ENCODE results near the gene IGF2BP1.
"Not testable (repeated sequence)": the region's sequence is repeated elsewhere in the genome, so short reads cannot be mapped to it uniquely, and the experiment has no call there.

Gene IGF2BP1

DNA sequence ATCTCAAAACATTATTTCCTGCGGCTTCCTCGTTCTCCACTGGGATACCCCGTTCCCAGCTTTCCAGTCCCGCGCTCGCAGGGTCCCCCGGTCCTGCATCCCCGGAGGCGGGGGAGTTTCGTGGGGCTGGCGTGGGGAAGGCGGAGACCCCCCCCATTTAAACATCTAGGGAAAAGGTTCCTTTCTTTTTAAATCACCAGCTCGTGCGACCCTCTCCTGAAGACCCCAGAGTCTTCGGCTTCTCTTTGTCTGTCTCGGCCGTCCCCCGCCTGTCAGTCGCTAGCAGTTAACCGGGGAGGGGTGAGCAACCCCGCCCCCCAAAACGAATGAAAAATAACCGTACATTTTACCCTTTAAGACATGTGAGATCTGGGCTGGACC lies 473 bp upstream of the IGF2BP1 start:
- DNase-seq, result no peak

DNA sequence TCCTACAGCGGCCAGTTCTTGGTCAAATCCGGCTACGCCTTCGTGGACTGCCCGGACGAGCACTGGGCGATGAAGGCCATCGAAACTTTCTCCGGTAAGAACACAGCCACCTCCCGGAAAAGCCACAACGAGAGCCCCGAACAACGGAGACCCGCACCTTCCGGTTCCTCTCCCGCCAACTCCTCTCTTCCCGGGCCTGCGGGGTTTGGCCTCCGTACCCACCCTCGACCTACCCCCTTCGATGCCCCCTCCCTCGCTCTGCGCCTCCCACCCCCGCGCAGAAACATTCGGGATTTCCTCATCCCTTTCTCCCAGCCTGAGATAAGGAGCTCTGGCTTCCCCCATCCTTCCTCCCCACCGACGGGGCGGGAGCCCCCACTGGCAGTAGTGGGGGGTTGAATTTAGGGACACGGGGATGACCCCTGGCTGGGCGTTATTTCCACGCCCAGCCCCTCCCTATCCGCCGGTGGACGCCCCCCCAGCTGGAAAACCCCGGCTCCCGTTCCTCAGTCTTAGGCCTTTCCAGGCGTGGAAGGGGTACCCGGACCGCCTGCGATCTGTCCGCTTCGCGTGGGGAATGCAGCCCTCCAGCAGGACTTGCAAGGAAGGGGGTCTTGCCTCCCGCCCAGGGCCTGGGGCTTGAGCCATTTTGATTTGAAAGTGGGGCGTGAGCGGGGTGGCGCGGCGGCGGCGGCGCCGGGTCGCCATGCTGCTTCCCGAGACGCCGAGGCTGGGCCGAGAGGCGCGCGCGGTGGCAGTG lies 822 bp downstream of the IGF2BP1 start:
- no peak for DNase-seq

DNA sequence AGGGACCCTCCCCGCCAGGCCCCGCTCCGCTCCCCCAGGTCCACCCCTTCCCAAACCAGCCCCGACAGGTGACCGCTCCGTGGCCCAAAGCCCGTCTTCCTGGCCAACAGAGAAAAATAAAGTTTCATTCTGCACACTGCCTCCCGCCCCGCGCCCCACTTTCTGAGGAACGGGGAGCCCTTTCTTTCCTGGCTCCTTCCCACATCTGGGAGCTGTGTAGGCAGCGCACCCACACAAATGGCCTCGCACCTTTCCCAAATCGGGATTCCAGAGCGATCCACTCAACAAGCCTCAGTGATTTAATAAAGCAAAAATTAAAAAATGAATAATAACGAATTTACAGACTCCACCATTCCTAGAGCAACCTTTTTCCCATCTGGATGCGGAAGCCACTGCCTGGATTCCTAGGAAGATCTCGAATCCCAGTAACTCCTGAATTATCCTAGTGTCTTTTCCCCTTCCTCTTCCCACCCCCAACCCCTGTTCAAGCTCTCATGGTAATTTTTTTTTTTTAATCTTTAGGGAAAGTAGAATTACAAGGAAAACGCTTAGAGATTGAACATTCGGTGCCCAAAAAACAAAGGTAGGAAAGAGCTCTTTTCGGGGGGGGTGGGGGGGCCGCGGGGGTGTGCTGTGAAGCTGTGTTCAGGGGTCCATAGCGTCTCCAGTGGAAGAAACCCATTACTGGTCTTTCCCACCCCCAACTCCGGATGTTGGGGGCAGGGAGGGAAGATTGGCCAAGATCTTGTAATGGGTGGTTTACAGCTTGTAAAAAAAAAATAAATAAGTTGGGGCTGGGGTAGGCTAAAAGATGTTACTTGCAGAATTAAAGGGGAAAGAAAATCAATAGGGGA lies 1.6 kb downstream of the IGF2BP1 start:
- DNase-seq, result no peak

DNA sequence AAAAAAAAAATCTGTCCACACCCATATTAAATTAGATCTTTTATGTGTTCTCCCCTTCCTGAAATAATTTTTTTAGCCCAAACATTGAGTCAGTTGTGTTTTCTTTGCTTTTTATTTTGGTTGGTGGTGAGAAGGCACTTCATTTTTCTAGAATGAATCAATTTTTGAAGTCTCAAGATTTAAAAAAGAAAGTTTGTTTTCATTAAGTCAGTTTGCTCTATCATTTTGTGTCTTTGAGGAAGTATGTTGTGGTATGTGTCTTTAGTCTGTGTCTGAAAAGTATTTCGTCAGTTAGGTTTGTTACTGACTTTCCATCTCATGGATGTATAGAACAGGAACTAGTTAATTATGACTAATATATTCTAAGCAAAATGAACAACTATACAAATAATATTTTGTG lies 3.8 kb downstream of the IGF2BP1 start:
- DNase-seq, result no peak

GRCh38 chr17:49001671-49002070 lies 4.5 kb downstream of the IGF2BP1 start:
- DNase-seq, result no peak

- no peak for DNase-seq
These were observed 5.1 kb downstream of the IGF2BP1 start for GRCh38 chr17:49002331-49002730.

- DNase-seq, result no peak
These were observed 5.6 kb downstream of the IGF2BP1 start for GRCh38 chr17:49002766-49003165.

DNA sequence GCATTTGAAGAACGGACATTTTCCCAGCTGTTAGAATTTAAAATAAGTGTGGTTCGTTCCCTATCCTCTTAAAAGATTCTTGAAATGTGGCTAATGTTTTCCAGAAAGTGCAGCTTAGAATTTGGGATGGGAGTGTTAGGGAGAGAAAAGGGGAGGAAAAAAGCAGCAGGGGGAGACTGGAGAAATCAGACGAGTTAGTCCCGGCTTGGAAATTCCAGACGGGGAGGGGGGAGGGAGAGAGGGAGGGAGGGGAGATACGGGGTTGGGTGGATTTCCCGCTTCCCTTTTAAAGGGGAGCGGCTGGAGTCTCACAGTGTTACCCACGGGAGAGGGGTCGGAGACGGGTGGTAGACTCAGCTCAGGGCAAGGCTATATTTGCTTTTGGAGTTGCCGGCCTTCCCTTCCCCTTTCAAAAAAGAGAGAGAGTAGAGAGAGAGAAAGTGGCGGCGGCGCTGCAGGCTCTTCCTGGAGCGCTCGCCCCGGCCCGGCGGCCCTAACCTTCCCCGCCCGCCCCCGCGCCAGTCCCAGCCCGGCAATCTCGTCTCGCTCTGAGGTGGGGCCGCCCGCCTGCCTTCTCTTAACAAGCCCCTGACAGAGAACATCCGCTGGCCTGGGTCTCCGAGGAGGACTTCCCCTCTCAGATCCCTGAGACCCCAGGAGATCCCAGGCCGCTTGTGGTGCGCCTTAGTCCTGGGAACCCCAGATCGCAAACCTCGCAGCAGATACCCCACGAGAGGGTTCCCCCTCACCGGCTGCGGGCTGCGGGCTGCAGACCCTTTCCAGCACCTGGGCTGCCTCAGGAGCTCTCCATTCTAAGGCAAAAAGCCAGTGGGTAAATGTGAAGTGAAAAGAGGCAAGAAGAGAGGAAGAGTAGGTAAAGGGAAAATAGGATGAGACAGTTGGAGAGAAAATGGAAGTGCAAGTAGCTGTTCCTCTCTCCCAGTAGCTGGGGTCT lies 6.6 kb downstream of the IGF2BP1 start:
- DNase-seq, result no peak

DNA sequence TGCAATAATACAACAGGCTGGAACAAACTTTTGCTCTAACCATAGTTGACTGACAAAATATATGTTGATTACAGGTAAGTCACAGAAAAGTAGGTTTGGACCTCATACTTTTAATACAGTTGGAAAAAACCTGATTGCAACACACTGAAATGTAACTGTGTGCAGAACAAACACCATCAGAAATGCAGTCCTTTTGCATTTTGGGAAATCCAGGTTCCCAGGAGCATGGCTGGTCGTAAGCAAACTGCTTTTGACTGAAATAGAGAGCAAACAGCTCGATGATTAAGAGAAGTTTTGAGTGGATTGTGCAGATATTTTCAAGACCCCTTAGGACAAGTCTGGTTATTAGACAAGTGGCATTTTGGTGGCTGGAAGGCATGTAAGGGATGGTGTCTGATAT lies 8.0 kb downstream of the IGF2BP1 start:
- no peak for DNase-seq

DNA sequence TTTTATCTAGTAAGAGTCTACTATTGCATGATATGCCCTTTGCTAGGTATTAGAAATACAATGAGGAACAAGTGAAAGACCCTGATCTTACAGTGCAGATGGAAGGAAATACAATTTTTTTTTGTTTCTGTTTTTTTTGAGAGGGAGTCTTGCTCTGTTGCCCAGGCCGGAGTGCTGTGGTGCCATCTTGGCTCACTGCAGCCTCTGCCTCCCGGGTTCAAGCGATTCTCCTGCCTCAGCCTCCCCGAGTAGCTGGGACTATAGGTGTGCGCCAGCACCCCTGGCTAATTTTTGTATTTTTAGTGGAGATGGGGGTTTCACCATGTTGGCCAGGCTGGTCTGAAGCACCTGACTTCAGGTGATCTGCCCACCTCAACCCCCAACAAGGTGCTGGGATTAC lies 11.7 kb downstream of the IGF2BP1 start:
- DNase-seq, result not testable (repeated sequence)

DNA sequence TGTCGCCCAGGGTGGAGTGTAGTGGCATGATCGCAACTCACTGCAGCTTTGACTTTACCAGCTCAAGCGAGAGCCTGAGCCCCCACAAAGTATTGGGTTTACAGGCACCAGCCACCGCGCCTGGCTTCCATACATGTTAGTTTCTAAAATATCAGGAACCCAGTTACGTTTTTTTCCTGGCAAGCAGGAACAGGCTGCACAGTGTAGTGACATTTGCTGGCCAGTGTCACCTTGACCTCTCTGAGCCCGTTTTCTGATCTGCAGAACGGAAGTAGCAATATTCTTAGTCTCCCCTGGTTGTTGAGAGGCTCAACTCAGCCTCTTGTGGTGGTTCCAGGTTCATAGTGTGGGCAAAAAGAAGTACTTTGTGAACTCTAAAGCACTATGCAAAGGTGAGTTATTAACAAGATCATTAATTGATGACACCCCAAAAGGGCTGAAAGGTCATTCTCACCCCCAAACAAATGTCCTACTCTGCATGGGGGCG lies 15.6 kb downstream of the IGF2BP1 start:
- DNase-seq, result no peak

DNA sequence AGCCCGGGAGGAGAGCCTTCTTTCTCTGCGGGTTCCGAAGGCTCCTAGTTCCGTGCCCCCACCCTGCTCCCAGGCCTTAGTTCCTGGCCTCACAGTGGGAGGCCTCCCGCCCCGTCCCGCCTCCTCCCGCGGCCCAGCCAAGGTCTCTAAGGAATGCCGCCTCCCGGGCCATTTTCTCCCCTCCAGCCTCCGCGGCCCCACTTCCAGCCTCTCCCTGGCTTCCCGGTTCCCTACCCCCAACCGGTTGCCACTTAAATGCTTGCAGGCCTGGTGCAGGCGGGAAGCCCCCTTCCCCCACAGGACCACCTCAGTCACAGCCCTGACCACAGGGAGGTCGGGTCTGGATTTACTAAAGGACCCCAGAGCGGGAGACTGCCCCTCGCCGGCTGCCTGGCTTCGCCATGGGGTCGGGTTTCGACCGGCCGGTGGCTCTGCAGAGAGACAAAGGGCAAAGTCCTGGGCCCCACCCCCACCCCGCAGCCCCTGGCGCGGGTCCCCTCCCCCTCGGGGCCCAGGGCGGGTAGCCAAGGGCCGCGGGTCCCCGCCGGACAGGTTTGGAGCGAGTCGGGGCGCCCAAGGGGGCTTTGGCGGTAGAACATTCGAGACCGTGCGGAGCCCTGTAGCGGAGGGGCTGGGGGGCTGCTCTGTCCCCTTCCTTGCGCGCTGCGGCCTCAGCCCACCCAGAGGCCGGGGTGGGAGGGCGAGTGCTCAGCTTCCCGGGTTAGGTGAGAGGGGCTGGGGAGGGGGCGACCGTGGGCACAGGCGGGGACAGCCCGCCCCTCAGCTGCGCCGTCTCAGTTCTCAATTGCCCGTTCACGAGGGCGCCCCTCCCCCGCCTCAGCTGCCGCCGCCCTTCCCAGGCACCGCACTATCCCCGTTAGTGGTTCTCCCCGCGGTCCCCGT lies 16.4 kb downstream of the IGF2BP1 start:
- no peak for DNase-seq

DNA sequence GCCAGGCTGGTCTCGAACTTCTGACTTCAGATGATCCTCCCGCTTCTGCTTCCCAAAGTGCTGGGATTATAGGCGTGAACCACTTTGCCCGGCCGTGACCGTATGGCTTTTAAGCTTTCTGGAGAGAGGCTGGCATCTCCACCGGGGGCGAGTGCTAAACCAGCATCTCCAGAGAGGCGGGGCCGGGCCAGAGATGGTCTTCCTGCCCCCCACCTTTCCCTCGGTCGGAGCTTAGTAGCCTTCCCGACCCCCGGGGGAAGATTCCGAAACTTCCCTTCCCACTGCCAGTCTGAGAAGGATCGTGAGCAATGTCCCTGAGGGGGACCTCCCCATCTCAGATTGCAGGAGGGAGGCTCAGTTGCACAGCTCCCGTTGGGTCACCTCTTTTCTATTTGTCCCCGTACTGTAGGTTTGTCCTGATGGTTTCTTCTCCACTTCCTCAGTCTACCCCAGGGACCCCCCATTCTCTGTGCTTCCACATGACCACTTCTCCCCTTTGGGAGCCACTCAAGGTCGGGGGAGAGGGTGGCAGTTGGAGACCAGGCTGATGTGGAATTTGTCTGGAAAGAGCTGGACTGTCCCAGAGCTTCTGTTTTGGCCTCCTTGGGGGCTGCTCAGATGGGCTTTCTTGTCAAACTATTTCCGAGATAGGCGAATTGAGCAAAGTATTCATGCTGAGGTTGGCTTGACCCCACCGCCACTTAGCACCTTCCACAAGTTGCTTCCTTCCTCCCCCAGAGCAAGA lies 18.2 kb downstream of the IGF2BP1 start:
- no peak for DNase-seq

DNA sequence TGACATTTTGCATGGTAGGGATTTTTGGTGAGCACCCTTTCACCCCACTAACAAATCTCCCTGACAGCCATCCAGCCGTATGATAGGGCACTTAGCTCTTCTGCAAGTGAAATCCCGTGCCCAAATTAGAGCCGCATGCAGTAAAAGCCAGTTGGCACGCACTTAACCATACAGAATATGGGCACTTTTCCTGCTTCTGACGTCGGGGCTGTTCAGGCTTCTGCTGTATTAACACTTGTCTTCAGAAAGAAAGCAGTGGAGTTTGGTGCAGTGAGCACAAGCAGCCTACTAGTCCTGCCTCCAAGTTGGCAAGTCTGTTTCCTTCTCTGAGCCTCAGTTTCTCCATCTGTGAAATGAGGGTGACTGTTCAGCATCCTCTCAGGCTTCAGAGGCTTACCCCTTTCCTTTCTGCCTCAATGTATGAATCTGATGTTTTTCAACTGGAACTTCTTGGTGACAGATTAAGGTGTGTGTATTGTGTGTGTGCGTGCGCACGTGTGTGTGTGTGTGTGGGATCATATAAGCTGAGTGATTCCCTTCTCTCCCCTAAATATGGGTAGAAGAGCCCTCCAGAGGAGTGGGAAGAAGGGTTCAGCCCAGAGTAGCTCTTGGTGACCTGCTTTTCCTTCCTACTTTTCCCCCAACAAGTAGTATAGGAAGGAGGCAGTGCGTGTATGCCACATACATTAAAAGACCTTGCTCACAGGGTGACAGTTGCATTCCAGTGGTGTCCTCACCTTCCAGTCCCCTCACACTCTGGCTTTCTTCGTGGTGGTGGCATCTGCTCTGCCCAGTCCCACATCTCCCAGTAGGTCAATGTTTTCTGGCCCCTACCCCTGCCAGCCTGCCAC lies 19.0 kb downstream of the IGF2BP1 start:
- no peak for DNase-seq

GRCh38 chr17:49016775-49017463 lies 19.7 kb downstream of the IGF2BP1 start:
- DNase-seq, result no peak

GRCh38 chr17:49018116-49018612 lies 21.0 kb downstream of the IGF2BP1 start:
- DNase-seq, result no peak

- DNase-seq, result no peak
These were observed 21.6 kb downstream of the IGF2BP1 start for GRCh38 chr17:49018748-49019147.

GRCh38 chr17:49020609-49021008 lies 23.4 kb downstream of the IGF2BP1 start:
- DNase-seq, result no peak

DNA sequence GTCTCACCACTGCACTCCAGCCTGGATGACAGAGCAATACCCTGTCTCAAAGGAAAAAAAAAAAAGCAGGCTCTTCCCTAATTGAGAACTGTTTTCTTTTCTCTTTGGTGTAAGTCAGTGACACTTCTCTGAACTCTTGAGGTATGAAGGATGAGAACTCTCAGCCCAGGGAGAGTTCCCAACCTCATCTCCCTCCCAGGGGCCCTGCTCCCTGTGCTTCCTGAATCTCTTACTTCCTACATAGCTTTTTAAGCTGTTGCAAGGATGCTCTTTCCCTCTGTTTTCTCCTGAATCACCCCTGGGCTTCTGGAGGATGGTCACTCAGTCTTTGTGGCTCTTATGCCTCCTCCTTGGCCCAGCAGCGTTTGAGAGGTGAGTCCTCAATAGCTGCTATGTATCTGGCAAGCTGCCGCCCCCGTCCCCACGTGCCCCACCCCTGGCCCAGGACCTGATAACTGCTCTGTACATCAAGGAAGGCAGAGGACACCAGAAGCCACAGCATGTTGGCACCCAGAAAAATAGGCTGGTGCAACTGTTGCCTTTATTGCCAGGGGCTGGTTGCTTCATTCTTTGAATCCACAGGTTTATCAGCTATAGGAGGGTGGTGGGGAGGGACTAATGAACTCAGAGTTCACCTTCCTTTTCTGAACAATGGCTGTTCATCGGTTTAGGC lies 24.0 kb downstream of the IGF2BP1 start:
- no peak for DNase-seq

Data from activated T-cell treated with anti-CD3 and anti-CD28 coated beads for 4 hours (primary cell).